Measurements from ENCODE around the gene AARS1. TPM values are rescaled to one million over a fixed set of nuclear protein-coding genes. Genes with fewer than 3 reads are reported as not detected.

The AARS1 gene
- total and polyA plus RNA-seq, 10 of the 15 experiments (the other 5 are each of a cell fraction or from before 2014, with no cell fraction given) = 21.5 to 143 (median 96.9) TPM

DNA sequence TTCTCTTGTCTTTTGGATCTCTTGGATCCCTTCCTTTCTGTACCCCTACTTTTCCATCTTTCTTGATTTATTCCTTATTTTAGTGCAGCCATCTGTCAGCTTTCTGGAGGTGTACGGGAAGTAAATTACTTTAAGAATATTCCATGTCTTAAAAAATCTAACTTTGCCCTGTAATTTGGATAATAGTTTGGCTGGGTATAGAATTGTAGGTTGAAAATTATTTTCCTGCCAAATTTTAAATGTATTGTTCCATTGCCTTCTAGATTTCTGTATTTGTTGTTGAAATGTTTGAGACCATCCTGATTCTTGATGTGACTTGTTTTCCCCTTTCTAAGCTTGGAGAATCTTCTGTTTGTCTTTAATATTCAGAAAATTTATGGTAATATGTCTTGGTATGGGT is 11.8 kb upstream of the AARS1 start:
- Histone ChIP-seq H3K9ac (ENCODE audit: control insufficient read depth, insufficient read depth, low read length) (no peak overlapping the region), H3K4me3 (no peak overlapping the region), H4K20me1 (ENCODE audit: control insufficient read depth, insufficient read depth) (no peaks in the 10 kb centered on the region), H3K27me3 (replicated peaks in 1 of 2; ENCODE audit: control insufficient read depth in 2 of 2, insufficient read depth in 2 of 2, low read length in 1 of 2) (no peaks in the 10 kb centered on the region), H2AFZ (ENCODE audit: control insufficient read depth, low read depth, low read length) (no peak overlapping the region), H3K4me2 (ENCODE audit: control insufficient read depth, insufficient read depth) (no peak overlapping the region), H3K9me3 (replicated peaks; ENCODE audit: control insufficient read depth, insufficient read depth, low read length) (peaks cover 6% of the 10 kb centered on the region; the same call in 1 of the 3 replicates), H3K79me2 (ENCODE audit: control insufficient read depth, insufficient read depth, low read length) (peaks cover 38% of the 10 kb centered on the region), H3K27ac (ENCODE audit: control insufficient read depth, insufficient read depth) (no peak overlapping the region), H3K4me1 (ENCODE audit: control insufficient read depth, insufficient read depth, low read length) (peaks cover 11% of the 10 kb centered on the region), H3K36me3 (ENCODE audit: control insufficient read depth in 2 of 2, insufficient read depth in 2 of 2, low read length in 1 of 2) (0 out of 4 replicates have a peak, but pooled peaks cover 0 to 3% of the 10 kb centered on the region in 2 experiments)
- in situ Hi-C loops (cut with MboI) (no loop called here), intact Hi-C loops (cut with micrococcal nuclease; ENCODE audit: unreplicated experiment) (no loop called here)
- ChIA-PET CTCF (interaction anchor here (1.5 kb wide), 1 partner anchor 33 kb away, joined by 5 read pairs; no protein-coding TSS in a partner anchor), POLR2A (interaction anchor here (0.7 kb wide), 1 partner anchor 11 kb away, joined by 4 read pairs; no protein-coding TSS in a partner anchor), RAD21 (ENCODE audit: unreplicated experiment) (no interaction called here), SMC1A (ENCODE audit: uncharacterized antibody, unreplicated experiment) (interaction anchor here (0.6 to 0.7 kb wide), 2 partner anchors 38 to 355 kb away, joined by 3 read pairs; no protein-coding TSS in a partner anchor)
- 94% methylated on average over 1 of the region's 1 CpG for WGBS (ENCODE audit: insufficient coverage, insufficient replicate concordance, low lambda C conversion rate, missing lambda C conversion rate)
- ATAC-seq = no peak
- BruUV-seq (replicated peaks) = no TSS peak
- TF ChIP-seq IKZF2 (IDR thresholded peaks at IDR 0.05) = no peak
- no peak for TF ChIP-seq LARP7 (IDR thresholded peaks at IDR 0.05)
- no peak for TF ChIP-seq KDM1A (IDR thresholded peaks at IDR 0.05; ENCODE audit: borderline replicate concordance)
- TF ChIP-seq KLF5 (IDR thresholded peaks at IDR 0.05; ENCODE audit: partially characterized antibody) = no peak
- TF ChIP-seq ZBED1 (IDR thresholded peaks at IDR 0.05; ENCODE audit: borderline replicate concordance) = no peak
- TF ChIP-seq YY1 (IDR thresholded peaks at IDR 0.05; ENCODE audit: low read depth, low read length) = no peak
- no peak for TF ChIP-seq SP1 (IDR thresholded peaks at IDR 0.05; ENCODE audit: low read depth, low read length)
- no peak for TF ChIP-seq CBX3 (IDR thresholded peaks at IDR 0.05; ENCODE audit: borderline replicate concordance, low read depth)
- TF ChIP-seq CBX5 (IDR thresholded peaks at IDR 0.05; ENCODE audit: low read depth) = 0 out of 2 replicates have a peak, but pooled peaks have one; percentile 37
- TF ChIP-seq, protein P1, sequence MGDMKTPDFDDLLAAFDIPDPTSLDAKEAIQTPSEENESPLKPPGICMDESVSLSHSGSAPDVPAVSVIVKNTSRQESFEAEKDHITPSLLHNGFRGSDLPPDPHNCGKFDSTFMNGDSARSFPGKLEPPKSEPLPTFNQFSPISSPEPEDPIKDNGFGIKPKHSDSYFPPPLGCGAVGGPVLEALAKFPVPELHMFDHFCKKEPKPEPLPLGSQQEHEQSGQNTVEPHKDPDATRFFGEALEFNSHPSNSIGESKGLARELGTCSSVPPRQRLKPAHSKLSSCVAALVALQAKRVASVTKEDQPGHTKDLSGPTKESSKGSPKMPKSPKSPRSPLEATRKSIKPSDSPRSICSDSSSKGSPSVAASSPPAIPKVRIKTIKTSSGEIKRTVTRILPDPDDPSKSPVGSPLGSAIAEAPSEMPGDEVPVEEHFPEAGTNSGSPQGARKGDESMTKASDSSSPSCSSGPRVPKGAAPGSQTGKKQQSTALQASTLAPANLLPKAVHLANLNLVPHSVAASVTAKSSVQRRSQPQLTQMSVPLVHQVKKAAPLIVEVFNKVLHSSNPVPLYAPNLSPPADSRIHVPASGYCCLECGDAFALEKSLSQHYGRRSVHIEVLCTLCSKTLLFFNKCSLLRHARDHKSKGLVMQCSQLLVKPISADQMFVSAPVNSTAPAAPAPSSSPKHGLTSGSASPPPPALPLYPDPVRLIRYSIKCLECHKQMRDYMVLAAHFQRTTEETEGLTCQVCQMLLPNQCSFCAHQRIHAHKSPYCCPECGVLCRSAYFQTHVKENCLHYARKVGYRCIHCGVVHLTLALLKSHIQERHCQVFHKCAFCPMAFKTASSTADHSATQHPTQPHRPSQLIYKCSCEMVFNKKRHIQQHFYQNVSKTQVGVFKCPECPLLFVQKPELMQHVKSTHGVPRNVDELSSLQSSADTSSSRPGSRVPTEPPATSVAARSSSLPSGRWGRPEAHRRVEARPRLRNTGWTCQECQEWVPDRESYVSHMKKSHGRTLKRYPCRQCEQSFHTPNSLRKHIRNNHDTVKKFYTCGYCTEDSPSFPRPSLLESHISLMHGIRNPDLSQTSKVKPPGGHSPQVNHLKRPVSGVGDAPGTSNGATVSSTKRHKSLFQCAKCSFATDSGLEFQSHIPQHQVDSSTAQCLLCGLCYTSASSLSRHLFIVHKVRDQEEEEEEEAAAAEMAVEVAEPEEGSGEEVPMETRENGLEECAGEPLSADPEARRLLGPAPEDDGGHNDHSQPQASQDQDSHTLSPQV (IDR thresholded peaks at IDR 0.05) = no peak
- no peak for TF ChIP-seq FOXK2 (IDR thresholded peaks at IDR 0.05)
- TF ChIP-seq, protein P2, sequence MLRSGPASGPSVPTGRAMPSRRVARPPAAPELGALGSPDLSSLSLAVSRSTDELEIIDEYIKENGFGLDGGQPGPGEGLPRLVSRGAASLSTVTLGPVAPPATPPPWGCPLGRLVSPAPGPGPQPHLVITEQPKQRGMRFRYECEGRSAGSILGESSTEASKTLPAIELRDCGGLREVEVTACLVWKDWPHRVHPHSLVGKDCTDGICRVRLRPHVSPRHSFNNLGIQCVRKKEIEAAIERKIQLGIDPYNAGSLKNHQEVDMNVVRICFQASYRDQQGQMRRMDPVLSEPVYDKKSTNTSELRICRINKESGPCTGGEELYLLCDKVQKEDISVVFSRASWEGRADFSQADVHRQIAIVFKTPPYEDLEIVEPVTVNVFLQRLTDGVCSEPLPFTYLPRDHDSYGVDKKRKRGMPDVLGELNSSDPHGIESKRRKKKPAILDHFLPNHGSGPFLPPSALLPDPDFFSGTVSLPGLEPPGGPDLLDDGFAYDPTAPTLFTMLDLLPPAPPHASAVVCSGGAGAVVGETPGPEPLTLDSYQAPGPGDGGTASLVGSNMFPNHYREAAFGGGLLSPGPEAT (IDR thresholded peaks at IDR 0.05; ENCODE audit: low read depth) = peak; percentile 24; the same call in 1 of the 2 replicates
- TF ChIP-seq BRCA1 (IDR thresholded peaks at IDR 0.05; ENCODE audit: low read depth, low read length) = no peak
- TF ChIP-seq MEF2B (IDR thresholded peaks at IDR 0.05; ENCODE audit: partially characterized antibody, poor library complexity, severe bottlenecking) = no peak
- no peak for TF ChIP-seq STAT1 (conservative IDR thresholded peaks at IDR 0.05)
- no peak for DNase-seq (ENCODE audit: low read depth, low spot score)
- FAIRE-seq = no peak
